HEK293 (cell line): ENCODE measurements around the gene SPACDR.

Experiments used
- PATZ1 ChIP-seq: fragments of 450-650 bp; formaldehyde crosslinking; IDR thresholded peaks from 2 replicates; pipeline ENCODE4 v1.5.1; 2016; ENCODE audit warnings: missing biosample characterization, missing genetic modification characterization
- TCF7L2 ChIP-seq: IDR thresholded peaks from 2 replicates; pipeline ENCODE4 v1.6.1; 2011; ENCODE audit warnings: low read depth, mild to moderate bottlenecking, inconsistent platforms, low read length, moderate library complexity, borderline replicate concordance
- ZBTB11 ChIP-seq: fragments of 450-650 bp; formaldehyde crosslinking; conservative IDR thresholded peaks from 2 replicates; pipeline ENCODE4 v1.5.1; 2016; ENCODE audit warnings: low read depth, missing biosample characterization, missing genetic modification characterization
- ZNF121 ChIP-seq: fragments of 450-650 bp; formaldehyde crosslinking; IDR thresholded peaks from 2 replicates; pipeline ENCODE4 v1.5.1; 2016; ENCODE audit warnings: missing biosample characterization, missing genetic modification characterization
- ZNF221 ChIP-seq: fragments of 450-650 bp; formaldehyde crosslinking; IDR thresholded peaks from 2 replicates; pipeline ENCODE4 v1.5.1; 2017; ENCODE audit warnings: missing biosample characterization, missing genetic modification characterization, borderline replicate concordance
- ZNF280D ChIP-seq: fragments of 450-650 bp; formaldehyde crosslinking; IDR thresholded peaks from 2 replicates; pipeline ENCODE4 v1.5.1; 2016; ENCODE audit warnings: missing biosample characterization, missing genetic modification characterization
- ZNF558 ChIP-seq: fragments of 450-650 bp; formaldehyde crosslinking; IDR thresholded peaks from 2 replicates; pipeline ENCODE4 v1.5.1; 2016; ENCODE audit warnings: missing biosample characterization, missing genetic modification characterization
- TF ChIP-seq, protein P1 (sequence below): fragments of 450-650 bp; formaldehyde crosslinking; IDR thresholded peaks from 2 replicates; pipeline ENCODE4 v1.5.1; 2016; ENCODE audit warnings: missing biosample characterization, missing genetic modification characterization

DNA sequence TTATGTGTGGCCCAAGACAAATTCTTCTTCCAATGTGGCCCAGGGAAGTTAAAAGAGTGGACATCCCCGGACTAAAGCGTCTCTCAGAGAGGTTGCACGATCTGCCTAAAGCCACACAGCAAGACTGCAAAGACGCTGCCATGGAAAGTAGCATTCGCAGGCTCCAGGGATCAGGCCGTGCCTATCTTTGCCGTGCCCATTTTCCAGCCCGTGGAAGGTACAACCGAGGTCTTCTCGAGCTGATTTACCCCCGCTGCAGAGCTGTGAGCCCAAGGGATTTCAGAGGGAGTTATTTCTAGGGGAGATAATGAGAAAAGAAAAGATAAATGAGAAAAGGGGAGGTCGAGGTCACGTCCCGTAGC is 18.6 kb upstream of the SPACDR start:
- TF ChIP-seq, protein P1, sequence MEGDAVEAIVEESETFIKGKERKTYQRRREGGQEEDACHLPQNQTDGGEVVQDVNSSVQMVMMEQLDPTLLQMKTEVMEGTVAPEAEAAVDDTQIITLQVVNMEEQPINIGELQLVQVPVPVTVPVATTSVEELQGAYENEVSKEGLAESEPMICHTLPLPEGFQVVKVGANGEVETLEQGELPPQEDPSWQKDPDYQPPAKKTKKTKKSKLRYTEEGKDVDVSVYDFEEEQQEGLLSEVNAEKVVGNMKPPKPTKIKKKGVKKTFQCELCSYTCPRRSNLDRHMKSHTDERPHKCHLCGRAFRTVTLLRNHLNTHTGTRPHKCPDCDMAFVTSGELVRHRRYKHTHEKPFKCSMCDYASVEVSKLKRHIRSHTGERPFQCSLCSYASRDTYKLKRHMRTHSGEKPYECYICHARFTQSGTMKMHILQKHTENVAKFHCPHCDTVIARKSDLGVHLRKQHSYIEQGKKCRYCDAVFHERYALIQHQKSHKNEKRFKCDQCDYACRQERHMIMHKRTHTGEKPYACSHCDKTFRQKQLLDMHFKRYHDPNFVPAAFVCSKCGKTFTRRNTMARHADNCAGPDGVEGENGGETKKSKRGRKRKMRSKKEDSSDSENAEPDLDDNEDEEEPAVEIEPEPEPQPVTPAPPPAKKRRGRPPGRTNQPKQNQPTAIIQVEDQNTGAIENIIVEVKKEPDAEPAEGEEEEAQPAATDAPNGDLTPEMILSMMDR (tag by site-specific recombination): no peak
- TF ChIP-seq ZNF121 (tag by site-specific recombination) (no peak), TCF7L2 (no peak), ZNF558 (tag by site-specific recombination) (no peak), ZBTB11 (tag by site-specific recombination) (no peak), ZNF221 (tag by site-specific recombination) (no peak), PATZ1 (no peak), ZNF280D (no peak)
